HG02798 (cell line): ENCODE data around the gene ARID3A.
"Not testable (repeated sequence)": the region's sequence is repeated elsewhere in the genome, so short reads cannot be mapped to it uniquely, and the experiment has no call there.

ENCODE experiments used
- ATAC-seq: cut with Tn5 transposase; IDR thresholded peaks from one replicate; pipeline ENCODE4 v1.9.1; 2021; ENCODE audit warnings: mild to moderate bottlenecking; ENCODE audit not compliant: unreplicated experiment, poor library complexity

Gene ARID3A

DNA sequence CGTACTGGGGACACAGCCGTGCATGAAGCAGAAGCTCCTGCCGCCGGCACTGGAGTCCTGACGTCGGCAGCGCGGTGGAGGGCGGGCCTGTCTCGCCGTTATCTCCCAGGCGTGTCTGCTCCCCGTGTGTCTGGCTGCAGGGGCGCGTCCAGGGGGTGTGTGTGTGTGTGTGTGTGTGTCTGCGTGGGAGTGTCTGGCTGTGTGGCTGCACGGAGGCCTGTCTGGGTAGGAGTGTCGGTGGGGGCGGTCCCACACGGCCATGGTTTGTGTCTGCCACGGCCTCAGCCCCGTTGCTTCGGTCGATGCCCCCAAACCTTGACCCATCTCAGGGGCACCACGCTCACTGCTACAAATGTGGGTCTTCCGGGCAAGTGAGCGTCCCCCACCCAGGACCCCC is 18.3 kb downstream of the ARID3A start:
- no peak for ATAC-seq

GRCh38 chr19:944663-945241 is 18.9 kb downstream of the ARID3A start:
- no peak for ATAC-seq

DNA sequence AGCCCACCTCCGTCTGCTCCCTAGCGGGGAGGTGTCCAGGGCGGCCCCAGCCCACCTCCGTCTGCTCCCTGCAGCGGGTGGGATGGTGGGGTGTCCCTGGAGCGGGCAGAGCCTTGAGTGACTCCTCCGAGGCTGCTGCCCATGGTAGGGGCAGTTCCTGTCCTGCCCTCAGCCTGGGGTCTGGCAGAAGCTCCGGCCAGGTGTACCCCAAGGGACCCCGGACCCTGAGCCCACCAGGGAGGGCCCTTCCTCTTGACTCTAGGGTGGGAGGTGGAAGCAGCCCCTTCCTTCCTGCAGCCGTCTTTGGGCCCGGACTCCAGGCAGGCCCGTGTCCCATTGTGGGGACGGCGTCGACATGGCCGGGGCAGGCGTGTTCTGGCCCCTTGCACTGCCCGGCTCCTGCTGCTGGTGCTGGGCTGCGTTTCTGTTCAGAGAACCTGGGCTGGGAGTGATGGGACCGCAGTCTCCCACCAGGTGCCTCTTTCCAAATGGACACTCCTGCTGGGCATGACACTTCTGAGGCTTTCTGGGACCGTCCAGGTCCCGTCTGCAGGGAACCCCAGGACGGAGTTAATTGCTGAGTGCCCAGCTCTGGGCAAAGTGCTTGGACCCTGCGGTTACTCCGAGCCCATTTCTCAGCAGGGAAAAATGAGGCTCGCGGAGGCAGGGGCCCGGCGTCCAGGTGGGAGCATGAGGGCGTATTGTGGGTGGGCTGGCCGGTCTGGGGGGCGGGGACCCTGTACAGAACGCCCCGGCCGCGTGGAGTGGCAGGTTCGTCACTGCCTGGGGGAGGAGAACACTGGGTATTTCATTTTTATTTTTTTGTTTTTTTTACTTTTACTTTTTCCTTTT is 19.8 kb downstream of the ARID3A start:
- ATAC-seq: no peak

GRCh38 chr19:947090-947706 is 21.4 kb downstream of the ARID3A start:
- peak; percentile 10 for ATAC-seq

GRCh38 chr19:947707-948539 is 22.1 kb downstream of the ARID3A start:
- peak; percentile 74 for ATAC-seq

- ATAC-seq: no peak
Observed at GRCh38 chr19:948842-949496, 23.1 kb downstream of the ARID3A start.

GRCh38 chr19:950352-951066 is 24.7 kb downstream of the ARID3A start:
- ATAC-seq: no peak

DNA sequence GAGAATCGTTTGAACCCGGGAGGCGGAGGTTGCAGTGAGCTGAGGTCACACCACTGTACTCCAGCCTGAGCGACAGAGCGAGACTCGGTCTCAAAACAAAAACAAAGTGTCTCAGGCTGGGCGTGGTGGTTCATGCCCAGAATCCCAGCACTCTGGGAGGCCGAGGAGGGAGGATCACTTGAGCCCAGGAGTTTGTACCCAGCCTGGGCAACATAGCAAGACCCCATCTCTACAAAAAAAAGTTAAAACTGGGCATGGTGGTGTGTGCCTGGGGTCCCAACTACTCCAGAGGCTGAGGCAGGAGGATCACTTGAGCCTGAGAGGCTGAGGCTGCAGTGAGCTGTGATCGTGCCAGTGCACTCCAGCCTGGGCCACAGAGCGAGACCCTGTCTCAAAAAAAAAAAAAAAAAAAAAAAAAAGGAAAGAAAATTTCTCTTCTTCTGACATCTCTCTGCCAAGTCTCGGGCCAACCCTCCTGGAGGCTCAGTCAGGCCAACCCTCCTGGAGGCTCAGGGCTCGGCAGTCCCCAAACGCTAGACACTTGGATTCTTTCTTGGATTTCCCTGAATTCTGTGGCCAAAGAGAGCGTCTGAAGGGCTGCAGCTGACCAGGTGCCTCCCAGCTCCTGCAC is 26.3 kb downstream of the ARID3A start:
- ATAC-seq: no peak

DNA sequence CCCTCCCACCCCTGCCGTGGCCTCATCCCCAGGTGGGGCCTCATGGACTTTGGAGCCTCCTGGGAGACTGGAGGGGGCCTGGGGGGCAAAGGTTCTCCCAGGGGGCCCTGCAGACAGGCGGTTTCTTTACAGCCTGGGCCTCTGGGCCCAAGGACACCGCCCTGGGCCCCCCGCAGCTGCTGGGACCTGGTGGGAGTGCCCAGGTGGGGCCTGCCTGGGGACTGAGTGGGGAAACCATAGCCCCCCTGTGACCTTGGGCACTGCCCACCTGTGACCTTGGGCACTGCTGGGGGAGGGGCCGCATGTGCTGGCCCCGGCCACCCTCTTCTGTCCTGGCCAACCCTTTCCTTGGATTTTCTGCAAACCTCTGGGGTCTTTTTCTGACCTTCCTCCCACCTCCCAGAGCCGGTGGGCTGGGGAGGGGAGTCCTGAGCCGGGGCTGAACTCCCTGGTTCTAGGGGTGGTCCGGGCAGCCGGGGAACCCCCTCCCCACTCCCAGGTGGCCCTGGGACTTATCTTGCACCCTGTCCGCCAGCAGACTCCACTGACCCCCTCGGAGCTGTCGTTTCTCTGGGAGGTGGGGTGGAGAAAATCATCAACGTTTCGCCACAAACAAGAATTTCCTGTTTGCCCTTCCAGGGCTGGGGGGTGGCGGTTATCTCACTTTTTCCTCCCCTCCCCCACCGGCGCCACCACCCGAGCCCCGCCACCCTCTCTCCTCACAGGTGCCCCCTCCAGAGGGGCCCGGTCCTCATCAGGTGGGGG is 27.0 kb downstream of the ARID3A start:
- no peak for ATAC-seq

- ATAC-seq: no peak
Observed at GRCh38 chr19:953445-954271, 27.8 kb downstream of the ARID3A start.

DNA sequence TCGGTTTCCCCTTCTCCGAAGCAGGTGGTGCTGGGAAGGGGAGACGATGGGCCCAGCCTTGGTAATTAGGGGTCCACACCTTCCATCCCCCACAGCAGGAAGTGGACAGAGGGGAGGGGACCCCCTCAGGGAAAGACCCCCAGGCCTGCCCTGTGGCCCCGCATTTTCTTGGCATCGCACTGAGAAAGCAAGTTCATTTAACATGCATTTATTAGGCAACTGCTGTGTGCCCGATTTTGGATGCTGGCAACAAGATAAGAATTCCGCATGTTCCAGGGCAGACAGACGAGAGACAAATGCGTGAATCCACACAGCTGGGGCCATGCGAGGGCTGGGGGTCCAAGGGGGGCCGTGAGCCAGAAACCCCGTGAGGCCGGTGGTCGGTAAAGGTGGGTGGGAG is 28.4 kb downstream of the ARID3A start:
- ATAC-seq: no peak

- peak; percentile 66 for ATAC-seq
Observed at GRCh38 chr19:954672-955494, 29.0 kb downstream of the ARID3A start.

DNA sequence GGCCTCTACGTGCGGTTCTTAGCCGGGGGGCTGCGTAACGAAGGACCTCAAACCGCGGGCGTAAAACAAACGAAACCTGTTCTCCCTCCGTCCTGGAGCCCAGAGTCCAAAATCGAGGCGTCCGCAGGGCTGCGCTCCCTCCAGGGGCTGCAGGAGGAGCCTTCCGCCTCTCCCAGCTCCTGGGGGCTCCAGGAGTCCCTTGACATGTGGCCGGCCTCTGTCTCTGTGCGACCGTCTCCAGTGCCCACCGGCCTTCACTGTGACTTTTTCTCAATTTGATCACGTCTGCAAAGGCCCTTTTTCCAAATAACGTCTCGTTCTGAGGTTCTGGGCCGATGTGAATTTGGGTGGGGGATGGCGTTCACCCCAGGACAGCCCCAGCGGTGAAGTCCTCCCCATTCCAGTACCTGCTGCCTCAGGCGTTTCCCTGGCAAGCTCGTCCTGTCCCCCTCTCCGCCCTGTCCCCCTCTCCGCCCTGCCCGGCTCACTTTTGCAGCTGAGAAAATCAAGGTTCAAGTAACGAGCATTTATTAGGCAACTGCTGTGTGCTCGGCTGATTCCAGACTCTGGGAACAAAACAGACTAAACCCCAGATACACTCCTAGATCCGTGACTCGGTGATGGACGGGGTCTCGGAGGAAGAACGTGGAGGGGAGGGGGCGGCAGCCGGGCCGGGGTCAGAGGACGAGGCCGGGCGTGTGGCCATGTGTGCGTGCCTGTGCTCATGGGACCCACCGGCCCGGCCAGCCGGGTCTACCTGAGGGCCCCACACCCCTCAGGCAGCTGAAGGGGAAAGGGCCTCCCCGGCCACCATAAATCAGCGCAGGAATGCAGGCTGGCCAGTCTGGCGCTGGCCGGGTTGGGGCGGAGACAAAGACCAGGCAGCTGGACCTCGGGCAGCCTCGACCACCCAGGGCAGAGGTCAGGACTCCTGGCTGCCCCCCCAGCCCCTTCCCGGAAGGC is 30.2 kb downstream of the ARID3A start:
- ATAC-seq: no peak

- no peak for ATAC-seq
Observed at GRCh38 chr19:956766-957440, 31.1 kb downstream of the ARID3A start.

DNA sequence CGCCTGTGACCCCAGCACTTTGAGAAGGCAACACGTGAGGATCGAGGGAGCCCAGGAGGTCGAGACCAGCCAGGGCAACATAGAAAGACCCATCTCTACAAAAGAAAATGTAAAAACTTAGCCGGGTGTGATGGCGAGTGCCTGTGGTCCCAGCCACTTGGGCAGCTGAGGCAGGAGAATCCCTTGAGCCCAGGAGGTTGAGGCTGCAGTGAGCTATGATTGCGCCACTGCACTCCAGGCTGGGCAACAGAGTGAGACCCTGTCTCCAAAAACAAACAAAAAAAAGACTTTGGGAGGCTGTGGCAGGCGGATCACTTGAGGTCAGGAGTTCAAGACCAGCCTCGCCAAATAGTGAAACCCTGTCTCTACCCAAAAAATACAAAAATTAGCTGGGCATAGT is 31.7 kb downstream of the ARID3A start:
- ATAC-seq: not testable (repeated sequence)
